Left ventricle myocardium inferior (tissue), 1 donor: ENCODE measurements around the gene GPHA2. TPM values are rescaled to one million over a fixed set of nuclear protein-coding genes. Genes with fewer than 3 reads are reported as not detected.

Experiments used
- DNase-seq: peaks from one replicate; pipeline ENCODE4 v3.0.0-alpha.2; 2020
- H3K27ac ChIP-seq: fragments of 200-600 bp; replicated peaks from 2 replicates; pipeline ENCODE4 v1.8.0; 2021
- H3K27me3 ChIP-seq: fragments of 200-600 bp; 2 replicates; pipeline ENCODE4 v1.8.0; 2021; ENCODE audit warnings: low read depth
- H3K36me3 ChIP-seq: fragments of 200-600 bp; 2 replicates; pipeline ENCODE4 v1.8.0; 2021
- H3K4me1 ChIP-seq: fragments of 200-600 bp; 2 replicates; pipeline ENCODE4 v1.8.0; 2021
- H3K4me3 ChIP-seq: fragments of 200-600 bp; 2 replicates; pipeline ENCODE4 v1.8.0; 2021; ENCODE audit warnings: mild to moderate bottlenecking, moderate library complexity
- H3K9me3 ChIP-seq: fragments of 200-600 bp; replicated peaks from 2 replicates; pipeline ENCODE4 v1.8.0; 2021
- CTCF ChIP-seq: fragments of 200-600 bp; IDR thresholded peaks from 2 replicates; pipeline ENCODE4 v1.8.0; 2021; ENCODE audit warnings: antibody characterized with exemption, mild to moderate bottlenecking, borderline replicate concordance
- intact Hi-C: fragments of 100-400 bp; cut with micrococcal nuclease; formaldehyde crosslinking; loops from one replicate; pipeline ENCODE4 v1.11.0; 2022
- total RNA-seq: library from RNA; stranded (reverse); fragmentation: NEBNext Ultra II Directional; extraction: Animal tissue kit (Norgen Biotek cat#: 25700); gene quantifications from one replicate; pipeline ENCODE4 v1.2.1, GENCODE V29; 2021
- donor health status: DM: no; HTN: yes; CAD: no; lungs with severe emphysema.

Gene GPHA2
- total RNA-seq, 1 donor from 2014 or later = not detected

GRCh38 chr11:64930340-64930739 is 5.4 kb downstream of the GPHA2 start:
- H3K27ac ChIP-seq = no peak overlapping the region
- DNase-seq = no peak
- peaks cover 79% of the 10 kb centered on the region for H3K36me3 ChIP-seq
- intact Hi-C loops = no loop called here
- peaks cover 15% of the 10 kb centered on the region for H3K4me1 ChIP-seq
- no peaks in the 10 kb centered on the region for H3K9me3 ChIP-seq
- TF ChIP-seq CTCF = no peak
- H3K27me3 ChIP-seq = no peaks in the 10 kb centered on the region
- no peak overlapping the region for H3K4me3 ChIP-seq

- peaks cover 79% of the 10 kb centered on the region for H3K36me3 ChIP-seq
- intact Hi-C loops = no loop called here
Measured at GRCh38 chr11:64929625-64930024, 6.1 kb downstream of the GPHA2 start.

GRCh38 chr11:64928957-64929356 is 6.7 kb downstream of the GPHA2 start:
- intact Hi-C loops = no loop called here
- H3K4me1 ChIP-seq = peaks cover 27% of the 10 kb centered on the region
- DNase-seq = no peak
- no peaks in the 10 kb centered on the region for H3K27me3 ChIP-seq
- no peaks in the 10 kb centered on the region for H3K9me3 ChIP-seq
- no peak for TF ChIP-seq CTCF
- H3K36me3 ChIP-seq = peaks cover 75% of the 10 kb centered on the region
- H3K4me3 ChIP-seq = no peak overlapping the region
- H3K27ac ChIP-seq = no peak overlapping the region

More at GRCh38 chr11:64929625-64930024, 6.1 kb downstream of the GPHA2 start:
- peaks cover 22% of the 10 kb centered on the region for H3K4me1 ChIP-seq
- no peak for TF ChIP-seq CTCF
- DNase-seq = no peak
- H3K27ac ChIP-seq = no peak overlapping the region
- no peaks in the 10 kb centered on the region for H3K9me3 ChIP-seq
- no peak overlapping the region for H3K4me3 ChIP-seq
- H3K27me3 ChIP-seq = no peaks in the 10 kb centered on the region

- Histone ChIP-seq H3K9me3 (no peaks in the 10 kb centered on the region), H3K4me1 (peaks cover 37% of the 10 kb centered on the region), H3K36me3 (peaks cover 53% of the 10 kb centered on the region), H3K27me3 (no peaks in the 10 kb centered on the region), H3K27ac (no peak overlapping the region), H3K4me3 (no peak overlapping the region)
- no peak for DNase-seq
- intact Hi-C loops = no loop called here
- TF ChIP-seq CTCF = no peak
Measured at GRCh38 chr11:64926689-64927088, 9.0 kb downstream of the GPHA2 start.

GRCh38 chr11:64925536-64926436 is 9.9 kb downstream of the GPHA2 start:
- H3K36me3 ChIP-seq = peaks cover 44% of the 10 kb centered on the region
- H3K4me3 ChIP-seq = peak overlapping the region; percentile 96
- no peaks in the 10 kb centered on the region for H3K27me3 ChIP-seq
- TF ChIP-seq CTCF = no peak
- no peak for DNase-seq
- no peaks in the 10 kb centered on the region for H3K9me3 ChIP-seq
- peaks cover 37% of the 10 kb centered on the region for H3K4me1 ChIP-seq
- intact Hi-C loops = no loop called here
- peak overlapping the region; percentile 94 for H3K27ac ChIP-seq
